ENCODE data around the gene C2CD2L. TPM values are rescaled to one million over a fixed set of nuclear protein-coding genes. Genes with fewer than 3 reads are reported as not detected.
A peak's percentile ranks its signal among the peaks of the same experiment; 100 is the strongest.

The C2CD2L gene
- total and polyA plus RNA-seq, 3 donors from 2014 or later = 7.8 to 12.3 (median 11.7) TPM

GRCh38 chr11:119084663-119085436 is 22.3 kb upstream of the C2CD2L start, which contains the start of gene HMBS:
HMBS (plus strand) TSS chr11:119084881; CDS start chr11:119085034, 153 bp downstream.
- DNase-seq = peak; percentile 95
- peak within 1 kb of the TSS; percentile 82 to 92 for H3K27ac ChIP-seq
- H3K36me3 ChIP-seq (ENCODE audit: low read depth, missing control alignments) = no peaks in the 10 kb centered on the region
- H3K4me3 ChIP-seq = peak within 1 kb of the TSS; percentile 73 to 79
- H3K9me3 ChIP-seq = no peaks in the 10 kb centered on the region
- no peaks in the 10 kb centered on the region for H3K27me3 ChIP-seq
- TF ChIP-seq POLR2A (IDR thresholded peaks at IDR 0.05) (no peak), CTCF (IDR thresholded peaks at IDR 0.05) (no peak)
- intact Hi-C loops (cut with DNase I; ENCODE audit: low total_unique reads) = no loop called here
- peaks cover 20% of the 10 kb centered on the region for H3K4me1 ChIP-seq
- WGBS, 2 donors = 1% methylated on average over 28 to 45 of the region's 45 CpGs

- WGBS, 2 donors = 0 to 2% methylated on average over 12 to 13 of the region's 13 CpGs
- peaks cover 20% of the 10 kb centered on the region for H3K4me1 ChIP-seq
- intact Hi-C loops (cut with DNase I; ENCODE audit: low total_unique reads) = no loop called here
- H3K9me3 ChIP-seq = no peaks in the 10 kb centered on the region
- H3K27me3 ChIP-seq = no peaks in the 10 kb centered on the region
- peak overlapping the region; percentile 73 to 79 for H3K4me3 ChIP-seq
- peak overlapping the region in 1 of 2 donors; percentile 92 for H3K27ac ChIP-seq
- H3K36me3 ChIP-seq (ENCODE audit: low read depth, missing control alignments) = no peaks in the 10 kb centered on the region
- no peak for DNase-seq
- TF ChIP-seq POLR2A (IDR thresholded peaks at IDR 0.05) (no peak), CTCF (IDR thresholded peaks at IDR 0.05) (no peak)
Observed at GRCh38 chr11:119085437-119085847, 21.7 kb upstream of the C2CD2L start.

GRCh38 chr11:119087123-119087522 is 20.0 kb upstream of the C2CD2L start:
- Histone ChIP-seq H3K9me3 (no peaks in the 10 kb centered on the region), H3K36me3 (ENCODE audit: low read depth, missing control alignments) (no peaks in the 10 kb centered on the region), H3K4me1 (peaks cover 10% of the 10 kb centered on the region), H3K27ac (no peak overlapping the region), H3K27me3 (no peaks in the 10 kb centered on the region), H3K4me3 (no peak overlapping the region)
- no peak for TF ChIP-seq CTCF (IDR thresholded peaks at IDR 0.05)
- TF ChIP-seq POLR2A (IDR thresholded peaks at IDR 0.05) = no peak
- 92 to 96% methylated on average over 6 of the region's 6 CpGs for WGBS, 2 donors
- no peak for DNase-seq
- intact Hi-C loops (cut with DNase I; ENCODE audit: low total_unique reads) = no loop called here

- intact Hi-C loops (cut with DNase I; ENCODE audit: low total_unique reads) = no loop called here
- DNase-seq = no peak
- H3K27ac ChIP-seq = no peak overlapping the region
- WGBS, 2 donors = 94% methylated on average over 2 of the region's 2 CpGs
- no peaks in the 10 kb centered on the region for H3K9me3 ChIP-seq
- TF ChIP-seq POLR2A (IDR thresholded peaks at IDR 0.05) (no peak), CTCF (IDR thresholded peaks at IDR 0.05) (no peak)
- H3K27me3 ChIP-seq = no peaks in the 10 kb centered on the region
- no peak overlapping the region for H3K4me3 ChIP-seq
- H3K4me1 ChIP-seq = peaks cover 11% of the 10 kb centered on the region
- no peaks in the 10 kb centered on the region for H3K36me3 ChIP-seq (ENCODE audit: low read depth, missing control alignments)
Observed at GRCh38 chr11:119087747-119088241, 19.4 kb upstream of the C2CD2L start.
